SK-N-SH (cell line): ENCODE results near the gene PARP12.

ENCODE experiments used
- CTCF ChIP-seq: fragments of 200-600 bp; sonication (generic); IDR thresholded peaks from 2 replicates; pipeline ENCODE4 v1.6.1; 2017; ENCODE audit warnings: antibody characterized with exemption, mild to moderate bottlenecking, moderate library complexity
- JUND ChIP-seq: IDR thresholded peaks from 2 replicates; pipeline ENCODE4 v1.4.0; 2012
- POLR2AphosphoS5 ChIP-seq: IDR thresholded peaks from 2 replicates; pipeline ENCODE4 v1.6.1; 2012; ENCODE audit warnings: low read depth, low read length
- RCOR1 ChIP-seq: fragments of 150-350 bp; IDR thresholded peaks from 2 replicates; pipeline ENCODE4 v1.6.1; 2017; ENCODE audit warnings: antibody characterized with exemption, low read length
- RFX5 ChIP-seq: IDR thresholded peaks from 2 replicates; pipeline ENCODE4 v1.6.1; 2012; ENCODE audit warnings: mild to moderate bottlenecking, improper control_type of control experiment, low read length

- TF ChIP-seq RCOR1 = no peak
- TF ChIP-seq CTCF = no peak
- no peak for TF ChIP-seq POLR2AphosphoS5
- no peak for TF ChIP-seq JUND
- TF ChIP-seq RFX5 = no peak
These were observed 23.7 kb downstream of the PARP12 start for GRCh38 chr7:140039066-140039465.
